IgD-negative memory B cell (primary cell): ENCODE results near the gene NUP43. TPM values are rescaled to one million over a fixed set of nuclear protein-coding genes. Genes with fewer than 3 reads are reported as not detected.
"Not testable (repeated sequence)": the region's sequence is repeated elsewhere in the genome, so short reads cannot be mapped to it uniquely, and the experiment has no call there.

ENCODE experiments used
- H3K27ac Mint-ChIP-seq, 3 donors: one replicate each; pipeline ENCODE4 v1.8.0; 2020 to 2022; ENCODE audit warnings: mild to moderate bottlenecking in 3 of 3, mixed read lengths in 3 of 3, moderate library complexity in 1 of 3
- H3K27me3 Mint-ChIP-seq: one replicate; pipeline ENCODE4 v1.8.0; 2021; ENCODE audit warnings: mixed read lengths
- H3K36me3 Mint-ChIP-seq: one replicate; pipeline ENCODE4 v1.8.0; 2020; ENCODE audit warnings: mild to moderate bottlenecking, mixed read lengths
- H3K4me1 Mint-ChIP-seq, 3 donors: one replicate each; pipeline ENCODE4 v1.8.0; 2020 to 2022; ENCODE audit warnings: mixed read lengths in 3 of 3, mild to moderate bottlenecking in 1 of 3
- H3K4me3 Mint-ChIP-seq, 4 donors: one replicate each; pipeline ENCODE4 v1.8.0; 2020 to 2022; ENCODE audit warnings: mild to moderate bottlenecking in 4 of 4, mixed read lengths in 4 of 4, moderate library complexity in 3 of 4
- H3K9me3 Mint-ChIP-seq, 3 donors: one replicate each; pipeline ENCODE4 v1.8.0; 2020 to 2021; ENCODE audit warnings: mixed read lengths in 3 of 3, mild to moderate bottlenecking in 1 of 3
- polyA plus RNA-seq: library from polyadenylated mRNA; unstranded; fragments of 300-500 nt; fragmentation: Illumina TruSeq; gene quantifications from one replicate; pipeline ENCODE4 v1.2.3, GENCODE V29; 2021

Gene NUP43
- polyA plus RNA-seq, 1 donor from 2014 or later: 5.0 TPM

- Mint-ChIP-seq H3K36me3 (peaks cover 9% of the 10 kb centered on the region), H3K27ac (peak overlapping the region in 1 of 3 donors; percentile 35), H3K4me1 (peaks cover 3 to 10% (median 7%) of the 10 kb centered on the region in 3 donors), H3K27me3 (no peaks in the 10 kb centered on the region), H3K4me3 (no peak overlapping the region), H3K9me3 (no peaks in the 10 kb centered on the region)
Measured at GRCh38 chr6:149686230-149686629, 60.1 kb downstream of the NUP43 start.

GRCh38 chr6:149683256-149683859 lies 63.0 kb downstream of the NUP43 start:
- Mint-ChIP-seq H3K27ac (no peak overlapping the region), H3K4me1 (peaks cover 12 to 18% (median 16%) of the 10 kb centered on the region in 3 donors), H3K9me3 (no peaks in the 10 kb centered on the region), H3K27me3 (no peaks in the 10 kb centered on the region), H3K4me3 (peak overlapping the region in 1 of 4 donors; percentile 2), H3K36me3 (peaks cover 12% of the 10 kb centered on the region)

GRCh38 chr6:149681845-149682244 lies 64.5 kb downstream of the NUP43 start:
- H3K27ac Mint-ChIP-seq, H3K9me3 Mint-ChIP-seq, H3K27me3 Mint-ChIP-seq, H3K4me3 Mint-ChIP-seq: not testable (repeated sequence)
- H3K4me1 Mint-ChIP-seq: peaks cover 12 to 20% (median 14%) of the 10 kb centered on the region in 3 donors
- H3K36me3 Mint-ChIP-seq: peaks cover 16% of the 10 kb centered on the region

- peaks cover 16% of the 10 kb centered on the region for H3K36me3 Mint-ChIP-seq
- H3K4me3 Mint-ChIP-seq: no peak overlapping the region
- H3K27ac Mint-ChIP-seq: no peak overlapping the region
- H3K27me3 Mint-ChIP-seq: no peaks in the 10 kb centered on the region
- H3K4me1 Mint-ChIP-seq: peaks cover 9 to 20% (median 12%) of the 10 kb centered on the region in 3 donors
- H3K9me3 Mint-ChIP-seq: no peaks in the 10 kb centered on the region
Measured at GRCh38 chr6:149681209-149681608, 65.1 kb downstream of the NUP43 start.

GRCh38 chr6:149680503-149680902 lies 65.8 kb downstream of the NUP43 start:
- H3K4me3 Mint-ChIP-seq: no peak overlapping the region
- H3K9me3 Mint-ChIP-seq: no peaks in the 10 kb centered on the region
- peaks cover 16% of the 10 kb centered on the region for H3K36me3 Mint-ChIP-seq
- no peaks in the 10 kb centered on the region for H3K27me3 Mint-ChIP-seq
- peaks cover 9 to 16% (median 12%) of the 10 kb centered on the region in 3 donors for H3K4me1 Mint-ChIP-seq
- H3K27ac Mint-ChIP-seq: no peak overlapping the region

Other genes starting within 250 kb of the NUP43 start
- gene PPIL4, start 200.5 kb downstream of the NUP43 start, polyA plus RNA-seq: 11.1 TPM
- gene GINM1, start 180.2 kb downstream of the NUP43 start, polyA plus RNA-seq: 46.7 TPM
- 21.8 TPM for gene KATNA1, start 97.8 kb downstream of the NUP43 start, polyA plus RNA-seq
- gene LATS1, start 28.4 kb downstream of the NUP43 start, polyA plus RNA-seq: 12.4 TPM
- 116 TPM for gene PCMT1, start 3.2 kb upstream of the NUP43 start, polyA plus RNA-seq
- 1.7 TPM for gene LRP11, start 117.8 kb upstream of the NUP43 start, polyA plus RNA-seq
- not detected for gene RAET1E, start 151.6 kb upstream of the NUP43 start, polyA plus RNA-seq
- gene RAET1G, start 176.6 kb upstream of the NUP43 start, polyA plus RNA-seq: not detected
- 0.33 TPM for gene ULBP2, start 195.5 kb upstream of the NUP43 start, polyA plus RNA-seq
- not detected for gene ULBP1, start 217.4 kb upstream of the NUP43 start, polyA plus RNA-seq